Measurements from ENCODE around the gene APBA3.
"Not testable (repeated sequence)": the region's sequence is repeated elsewhere in the genome, so short reads cannot be mapped to it uniquely, and the experiment has no call there.

APBA3 gene

DNA sequence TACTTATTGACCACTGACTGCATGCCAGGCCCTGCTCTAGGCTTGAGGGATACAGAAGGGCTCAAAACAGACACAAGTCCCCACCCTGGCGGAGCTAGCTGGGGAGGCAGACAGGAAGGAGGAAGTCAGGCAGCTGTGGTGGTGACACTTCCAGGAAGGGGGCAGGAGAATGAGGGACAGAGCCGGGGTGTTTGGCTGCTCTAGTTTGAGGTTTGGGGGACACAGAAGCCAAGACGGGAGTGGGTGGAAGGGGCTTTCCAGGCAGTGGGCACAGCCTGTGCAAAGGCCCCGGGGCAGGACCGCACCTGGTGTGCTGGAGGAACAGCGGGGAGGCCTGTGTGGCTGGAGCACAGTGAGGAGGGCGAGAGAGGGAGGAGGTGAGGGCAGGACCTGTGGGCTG, 5.0 kb upstream of the APBA3 start:
- Mint-ChIP-seq H3K27me3 (ENCODE audit: low read depth, poor library complexity) (no peaks in the 10 kb centered on the region), H3K4me3 (no peak overlapping the region), H3K36me3 (ENCODE audit: low read depth) (peaks cover 5% of the 10 kb centered on the region), H3K9me3 (no peaks in the 10 kb centered on the region), H3K27ac (no peak overlapping the region), H3K4me1 (peaks cover 19% of the 10 kb centered on the region)
- DNase-seq, result no peak
- TF ChIP-seq, protein P1, sequence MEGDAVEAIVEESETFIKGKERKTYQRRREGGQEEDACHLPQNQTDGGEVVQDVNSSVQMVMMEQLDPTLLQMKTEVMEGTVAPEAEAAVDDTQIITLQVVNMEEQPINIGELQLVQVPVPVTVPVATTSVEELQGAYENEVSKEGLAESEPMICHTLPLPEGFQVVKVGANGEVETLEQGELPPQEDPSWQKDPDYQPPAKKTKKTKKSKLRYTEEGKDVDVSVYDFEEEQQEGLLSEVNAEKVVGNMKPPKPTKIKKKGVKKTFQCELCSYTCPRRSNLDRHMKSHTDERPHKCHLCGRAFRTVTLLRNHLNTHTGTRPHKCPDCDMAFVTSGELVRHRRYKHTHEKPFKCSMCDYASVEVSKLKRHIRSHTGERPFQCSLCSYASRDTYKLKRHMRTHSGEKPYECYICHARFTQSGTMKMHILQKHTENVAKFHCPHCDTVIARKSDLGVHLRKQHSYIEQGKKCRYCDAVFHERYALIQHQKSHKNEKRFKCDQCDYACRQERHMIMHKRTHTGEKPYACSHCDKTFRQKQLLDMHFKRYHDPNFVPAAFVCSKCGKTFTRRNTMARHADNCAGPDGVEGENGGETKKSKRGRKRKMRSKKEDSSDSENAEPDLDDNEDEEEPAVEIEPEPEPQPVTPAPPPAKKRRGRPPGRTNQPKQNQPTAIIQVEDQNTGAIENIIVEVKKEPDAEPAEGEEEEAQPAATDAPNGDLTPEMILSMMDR (IDR thresholded peaks at IDR 0.05), result no peak

DNA sequence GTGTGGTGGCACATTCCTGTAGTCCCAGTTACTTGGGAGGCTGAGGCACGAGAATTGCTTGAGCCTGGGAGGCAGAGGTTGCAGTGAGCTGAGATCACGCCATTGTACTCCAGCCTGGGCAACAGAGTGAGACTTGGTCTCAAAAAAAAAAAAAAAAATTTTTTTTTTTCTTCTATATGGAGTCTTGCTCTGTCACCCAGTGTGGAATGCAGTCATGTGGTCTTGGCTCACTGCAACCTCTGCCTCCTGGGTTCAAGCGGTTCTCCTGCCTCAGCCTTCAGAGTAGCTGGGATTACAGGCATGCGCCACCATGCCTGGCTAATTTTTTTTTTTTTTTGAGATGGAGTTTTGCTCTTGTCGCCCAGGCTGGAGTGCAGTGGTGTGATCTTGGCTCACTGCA, 4.3 kb upstream of the APBA3 start:
- not testable (repeated sequence) for DNase-seq; H3K27me3 Mint-ChIP-seq (ENCODE audit: low read depth, poor library complexity)

DNA sequence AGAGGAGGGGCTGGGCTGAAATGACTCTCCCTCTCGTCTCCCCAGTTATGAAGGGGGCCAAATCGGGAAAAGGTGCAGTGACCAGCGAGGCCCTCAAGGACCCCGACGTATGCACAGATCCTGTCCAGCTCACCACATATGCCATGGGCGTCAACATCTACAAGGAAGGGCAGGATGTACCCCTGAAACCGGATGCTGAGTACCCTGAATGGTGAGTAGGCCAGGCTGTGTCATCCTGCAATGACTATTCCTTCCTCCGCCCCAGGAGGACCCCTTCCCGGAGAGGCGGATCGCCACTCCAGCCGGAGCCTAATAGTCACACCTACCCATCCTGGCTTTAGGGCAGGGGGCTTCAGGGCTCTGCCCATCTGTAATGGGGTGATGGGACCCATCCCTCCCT, 3.6 kb upstream of the APBA3 start:
- Mint-ChIP-seq H3K36me3 (ENCODE audit: low read depth) (peaks cover 5% of the 10 kb centered on the region), H3K4me3 (no peak overlapping the region), H3K4me1 (peaks cover 18% of the 10 kb centered on the region), H3K27me3 (ENCODE audit: low read depth, poor library complexity) (no peaks in the 10 kb centered on the region), H3K27ac (no peak overlapping the region), H3K9me3 (no peaks in the 10 kb centered on the region)
- TF ChIP-seq, protein P1 (IDR thresholded peaks at IDR 0.05), result no peak
- DNase-seq, result no peak

More for the DNA sequence above, 4.3 kb upstream of the APBA3 start:
- H3K9me3 Mint-ChIP-seq; H3K27ac Mint-ChIP-seq; H3K36me3 Mint-ChIP-seq (ENCODE audit: low read depth); H3K4me3 Mint-ChIP-seq: not testable (repeated sequence)
- peaks cover 19% of the 10 kb centered on the region for H3K4me1 Mint-ChIP-seq

DNA sequence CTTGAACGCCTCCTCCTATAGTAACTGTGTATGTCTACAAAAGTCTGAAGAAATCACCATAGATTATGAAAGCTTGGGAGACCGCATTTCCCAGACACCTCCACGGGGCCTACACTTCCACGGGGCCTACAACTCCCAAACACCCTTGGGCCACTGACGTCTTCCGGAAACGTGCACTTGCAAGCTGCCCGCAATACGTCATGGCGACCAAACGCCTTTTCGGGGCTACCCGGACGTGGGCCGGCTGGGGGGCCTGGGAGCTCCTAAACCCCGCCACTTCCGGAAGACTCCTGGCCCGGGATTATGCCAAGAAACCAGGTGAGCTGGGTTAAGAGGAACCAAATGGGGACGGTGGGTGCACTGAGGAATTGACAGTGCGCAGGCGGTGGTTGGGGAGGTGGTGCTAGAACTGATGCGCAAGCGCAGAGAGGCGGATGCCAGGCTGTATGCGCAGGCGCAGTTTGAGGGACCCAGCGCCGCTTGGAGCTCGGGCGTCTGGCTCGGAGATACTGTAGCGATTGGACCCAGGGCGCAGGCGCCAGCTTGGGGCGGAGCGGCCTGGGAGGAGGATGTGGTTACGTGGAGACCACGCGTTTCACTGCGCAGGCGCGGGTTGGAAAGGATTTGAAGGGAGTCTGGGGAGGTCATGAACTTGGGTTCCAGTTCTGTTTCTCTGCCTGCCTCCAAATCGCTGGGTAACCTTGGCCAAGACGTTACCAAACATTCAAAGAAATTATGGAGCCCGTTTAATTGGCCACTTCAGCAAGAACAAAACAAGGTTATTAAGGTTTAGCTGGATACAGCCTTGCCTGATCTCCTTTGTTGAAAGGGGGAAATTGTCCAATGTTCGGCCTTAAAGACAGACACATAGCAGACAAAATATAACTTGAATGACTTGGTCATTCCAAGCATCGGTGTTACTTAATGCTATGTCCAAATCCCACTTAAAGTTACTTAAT, 1.3 kb upstream of the APBA3 start, which contains the start of gene MRPL54:
Gene MRPL54, plus strand, starts transcription at position 182 of the 959 bp plus-strand sequence. Its CDS starts 19 bp downstream, at position 201.
- H3K36me3 Mint-ChIP-seq (ENCODE audit: low read depth), result no peaks in the 10 kb centered on the region
- no peaks in the 10 kb centered on the region for H3K9me3 Mint-ChIP-seq
- H3K27ac Mint-ChIP-seq, result peak within 1 kb of the TSS; percentile 100
- peak; percentile 99 for DNase-seq
- TF ChIP-seq, protein P1 (IDR thresholded peaks at IDR 0.05), result no peak
- H3K4me1 Mint-ChIP-seq, result peaks cover 14% of the 10 kb centered on the region
- H3K27me3 Mint-ChIP-seq (ENCODE audit: low read depth, poor library complexity), result no peaks in the 10 kb centered on the region
- H3K4me3 Mint-ChIP-seq, result peak within 1 kb of the TSS; percentile 97

DNA sequence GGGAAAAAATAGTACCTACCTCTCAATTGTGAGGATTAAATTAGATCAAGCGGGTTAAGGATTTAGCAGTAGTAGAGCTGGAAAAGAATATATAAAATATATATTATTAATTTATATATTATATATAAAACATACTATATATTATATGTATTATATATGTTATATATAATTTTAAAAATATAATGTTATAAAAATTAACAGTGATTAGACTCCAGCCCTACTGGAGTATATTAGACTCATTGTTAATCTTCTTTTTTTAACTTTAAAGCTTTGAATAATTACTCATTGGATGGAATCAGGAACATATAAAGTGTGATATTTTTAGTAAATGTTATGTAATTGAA, 610 bp upstream of the APBA3 start:
- H3K27ac Mint-ChIP-seq, result peak overlapping the region; percentile 100
- H3K4me1 Mint-ChIP-seq, result peaks cover 14% of the 10 kb centered on the region
- peak overlapping the region; percentile 97 for H3K4me3 Mint-ChIP-seq
- no peak for DNase-seq
- H3K9me3 Mint-ChIP-seq, result no peaks in the 10 kb centered on the region
- TF ChIP-seq, protein P1 (IDR thresholded peaks at IDR 0.05), result no peak
- H3K36me3 Mint-ChIP-seq (ENCODE audit: low read depth), result no peaks in the 10 kb centered on the region
- H3K27me3 Mint-ChIP-seq (ENCODE audit: low read depth, poor library complexity), result no peaks in the 10 kb centered on the region

DNA sequence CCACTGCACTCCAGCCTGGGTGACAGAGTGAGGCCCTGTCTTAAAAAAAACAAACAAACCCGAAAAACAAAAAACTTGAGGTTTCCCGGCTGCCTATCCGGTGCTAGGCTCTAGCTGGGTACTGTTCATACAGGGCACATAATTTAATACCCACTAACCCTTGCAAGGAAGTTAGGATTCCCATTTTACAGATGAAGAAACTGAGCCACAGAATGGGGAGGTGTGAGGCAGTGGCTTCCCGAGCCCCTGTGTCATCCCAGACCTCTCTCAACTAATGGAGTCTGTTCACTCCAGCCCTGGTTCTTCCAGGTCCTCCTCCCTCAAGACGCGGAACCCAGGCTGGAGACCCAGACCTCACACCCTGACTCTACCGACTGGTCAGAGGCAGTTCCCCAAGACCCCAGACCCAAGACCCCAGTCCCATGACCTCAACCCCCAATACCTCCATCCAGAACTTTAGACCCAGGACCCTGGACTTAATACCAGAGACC, 576 bp downstream of the APBA3 start:
- H3K27ac Mint-ChIP-seq, result peak overlapping the region; percentile 98

More for the DNA sequence above, 576 bp downstream of the APBA3 start:
- no peaks in the 10 kb centered on the region for H3K27me3 Mint-ChIP-seq (ENCODE audit: low read depth, poor library complexity)
- H3K9me3 Mint-ChIP-seq, result no peaks in the 10 kb centered on the region
- peaks cover 1% of the 10 kb centered on the region for H3K36me3 Mint-ChIP-seq (ENCODE audit: low read depth)
- TF ChIP-seq, protein P1 (IDR thresholded peaks at IDR 0.05), result no peak
- H3K4me1 Mint-ChIP-seq, result peaks cover 14% of the 10 kb centered on the region
- peak overlapping the region; percentile 97 for H3K4me3 Mint-ChIP-seq
- DNase-seq, result no peak
